GM21825 (cell line): ENCODE measurements around the gene ERC1.
"Not testable (repeated sequence)": the region's sequence is repeated elsewhere in the genome, so short reads cannot be mapped to it uniquely, and the experiment has no call there.

Experiments used
- ATAC-seq: cut with Tn5 transposase; IDR thresholded peaks from one replicate; pipeline ENCODE4 v1.9.1; 2021; ENCODE audit warnings: mild to moderate bottlenecking, moderate library complexity; ENCODE audit not compliant: unreplicated experiment

ERC1 gene

DNA sequence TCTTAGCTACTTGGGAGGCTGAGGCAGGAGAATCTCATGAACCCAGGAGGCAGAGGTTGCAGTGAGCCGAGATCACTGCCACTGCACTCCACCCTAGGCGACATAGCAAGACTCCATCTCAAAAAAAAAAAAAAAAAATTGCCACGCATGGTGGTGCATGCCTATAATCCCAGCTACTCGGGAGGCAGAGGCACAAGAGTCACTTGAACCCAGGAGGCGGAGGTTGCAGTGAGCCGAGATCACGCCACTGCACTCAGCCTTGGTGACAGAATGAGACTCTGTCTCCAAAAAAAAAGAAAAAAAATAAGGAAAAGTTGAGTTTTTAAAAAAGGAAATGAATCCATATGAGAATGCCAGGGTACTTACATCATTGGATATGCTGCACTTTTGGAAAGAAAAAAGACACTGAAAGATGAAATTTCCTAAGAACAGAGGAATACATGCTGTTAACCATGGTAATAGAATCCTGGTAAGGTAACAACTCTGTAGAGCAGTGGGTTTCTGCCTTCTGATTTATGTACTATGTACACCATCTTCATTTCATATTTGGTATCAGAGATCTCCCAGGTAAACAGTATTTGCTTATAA is 222.7 kb downstream of the ERC1 start:
- ATAC-seq, result no peak

DNA sequence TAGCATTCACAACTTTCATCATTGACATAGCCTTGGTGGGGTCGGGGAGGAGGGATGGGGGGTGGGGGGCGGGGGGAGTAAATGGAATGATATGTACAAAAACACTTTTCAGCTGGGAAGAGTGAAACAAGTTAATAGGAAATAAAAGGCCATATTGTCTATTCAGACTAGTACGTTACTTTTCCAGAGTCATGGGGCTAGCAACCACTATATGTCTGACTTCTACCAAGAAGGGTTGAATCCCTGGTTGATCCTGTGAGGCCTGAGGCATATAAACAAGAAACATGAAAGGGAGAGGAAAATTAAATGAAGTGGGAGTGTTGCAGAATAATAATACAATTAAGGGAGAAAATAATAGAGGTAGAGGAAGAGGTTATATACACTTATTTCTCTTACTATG is 225.5 kb downstream of the ERC1 start:
- ATAC-seq, result no peak

DNA sequence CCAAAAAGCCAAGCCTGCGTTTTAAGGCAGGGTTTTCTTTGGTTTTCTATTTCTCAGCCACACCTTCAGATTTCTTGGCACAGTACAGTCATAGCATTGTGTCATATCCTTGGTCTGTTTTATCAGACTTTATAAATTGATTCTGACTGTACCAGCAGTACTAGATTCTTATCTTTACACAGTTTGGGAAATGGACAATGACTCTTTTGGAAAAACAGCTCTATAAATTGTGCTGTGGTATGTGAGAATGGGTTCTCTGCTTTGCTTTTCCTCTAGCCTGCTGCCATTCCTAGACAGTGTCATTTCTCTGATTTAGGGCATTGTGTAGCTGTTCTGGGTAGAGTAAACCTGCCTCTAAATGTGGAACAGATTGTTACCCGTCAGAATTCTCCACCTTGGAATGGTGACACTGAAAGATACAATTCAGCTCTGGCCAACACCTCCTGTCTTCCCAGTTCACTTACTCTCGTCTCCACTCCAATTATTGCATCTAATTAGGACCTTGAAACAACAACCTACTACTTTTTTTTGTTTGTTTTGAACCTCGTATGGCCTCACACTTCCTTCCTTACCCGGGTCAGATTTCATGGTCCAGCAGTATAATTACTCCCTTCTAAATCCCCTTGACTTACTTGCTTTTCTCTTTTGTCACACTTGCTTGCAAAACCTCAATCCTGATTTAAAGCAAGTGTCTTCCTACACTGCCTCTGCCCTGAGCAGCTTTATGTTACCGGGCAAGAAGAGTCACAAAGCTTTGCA is 226.3 kb downstream of the ERC1 start:
- no peak for ATAC-seq

DNA sequence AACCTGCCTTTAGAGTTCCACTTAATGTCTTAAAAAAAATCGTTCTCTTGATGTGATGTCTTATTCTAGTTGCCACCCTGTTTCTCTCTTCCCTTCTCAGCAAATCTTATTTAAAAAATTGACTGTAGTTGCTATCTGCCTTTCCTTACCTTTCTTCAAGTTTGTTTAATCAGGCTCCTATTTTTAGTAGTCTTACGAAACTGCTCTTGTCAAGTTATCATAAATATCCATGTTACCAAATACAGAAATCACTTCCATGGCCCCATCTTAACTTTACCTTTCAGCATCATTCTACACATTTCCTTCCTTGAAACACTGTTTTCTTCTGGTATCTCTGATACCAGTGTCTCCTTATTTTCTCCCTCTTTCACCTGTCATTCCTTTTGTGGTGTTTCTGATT is 227.3 kb downstream of the ERC1 start:
- no peak for ATAC-seq

DNA sequence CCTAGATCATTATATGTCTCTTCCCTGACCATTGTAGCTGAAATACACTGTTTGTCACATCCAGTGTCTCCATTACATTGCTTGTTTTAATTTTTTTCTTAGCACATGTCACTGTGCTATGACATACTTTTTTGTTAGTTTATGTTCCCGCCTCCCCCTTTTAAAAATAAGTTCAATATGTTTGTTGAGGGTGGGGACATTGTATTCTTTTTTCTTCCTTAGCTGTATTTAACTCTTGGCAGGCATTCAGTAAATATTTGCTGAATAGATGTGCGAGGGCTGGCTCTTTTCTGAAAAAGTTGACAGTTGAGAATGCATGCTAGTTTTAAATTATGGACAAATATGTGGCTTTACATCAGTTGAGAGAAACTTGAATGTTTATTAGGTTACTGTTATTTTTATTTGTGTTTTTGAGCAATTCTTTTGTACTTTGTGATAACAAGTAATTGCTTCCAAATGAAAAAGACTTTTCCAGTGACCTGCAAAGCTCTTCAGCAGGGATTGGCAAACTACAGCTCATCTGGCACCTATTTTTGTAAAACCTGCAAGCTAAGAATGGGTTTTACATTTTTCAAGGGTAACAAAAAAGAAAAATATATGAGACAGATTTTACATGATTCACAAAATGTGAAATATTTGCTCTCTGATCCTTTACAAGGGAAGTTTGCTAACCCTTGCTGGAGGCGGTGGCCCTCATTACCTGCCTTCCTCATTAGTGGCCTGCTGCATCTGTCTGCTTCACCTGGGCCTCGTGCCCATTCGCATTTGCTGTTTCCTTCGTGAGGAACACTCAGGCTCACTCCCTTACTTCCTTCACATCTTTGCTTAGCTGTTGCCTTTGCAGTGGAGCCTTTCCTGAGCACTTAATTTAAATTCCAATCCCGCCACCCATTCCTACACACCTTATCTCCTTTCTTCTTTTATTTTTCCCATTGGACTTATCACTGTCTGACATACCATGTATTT is 229.4 kb downstream of the ERC1 start:
- no peak for ATAC-seq

DNA sequence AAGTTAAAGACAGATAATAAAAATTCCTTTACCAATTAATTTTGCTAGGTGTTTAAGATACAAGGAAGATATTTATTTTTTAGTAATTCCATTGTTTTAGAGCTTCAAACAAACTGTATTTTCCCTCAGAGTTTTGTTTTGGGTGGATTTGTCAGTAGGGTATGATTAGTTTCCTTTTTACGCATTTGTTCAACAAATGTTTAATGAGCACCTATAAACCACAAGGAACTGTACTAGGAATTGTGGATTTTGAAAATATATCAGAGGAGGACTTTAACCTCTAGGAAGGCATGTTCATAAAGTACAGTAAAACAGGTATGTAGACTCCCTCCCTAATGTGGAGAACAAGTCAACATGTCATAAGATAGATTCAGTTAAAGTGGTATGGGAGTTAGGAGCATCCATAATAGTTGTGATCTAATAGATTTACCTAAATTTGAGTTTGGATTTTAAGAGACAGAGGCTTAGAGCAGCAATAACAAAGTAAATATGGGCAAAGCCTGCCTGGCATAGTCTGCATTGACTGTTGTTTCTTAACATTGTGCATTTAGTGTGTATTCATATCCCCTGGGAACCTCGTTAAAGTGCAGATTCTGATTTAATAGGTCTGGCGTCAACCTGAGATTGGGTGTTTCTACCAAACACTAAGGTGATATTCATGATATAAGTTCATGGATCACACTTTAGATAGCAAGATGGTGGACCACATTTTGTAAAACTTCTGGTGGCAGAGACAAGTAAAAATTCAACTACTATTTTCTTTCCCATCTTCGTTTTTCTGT is 232.0 kb downstream of the ERC1 start:
- no peak for ATAC-seq

DNA sequence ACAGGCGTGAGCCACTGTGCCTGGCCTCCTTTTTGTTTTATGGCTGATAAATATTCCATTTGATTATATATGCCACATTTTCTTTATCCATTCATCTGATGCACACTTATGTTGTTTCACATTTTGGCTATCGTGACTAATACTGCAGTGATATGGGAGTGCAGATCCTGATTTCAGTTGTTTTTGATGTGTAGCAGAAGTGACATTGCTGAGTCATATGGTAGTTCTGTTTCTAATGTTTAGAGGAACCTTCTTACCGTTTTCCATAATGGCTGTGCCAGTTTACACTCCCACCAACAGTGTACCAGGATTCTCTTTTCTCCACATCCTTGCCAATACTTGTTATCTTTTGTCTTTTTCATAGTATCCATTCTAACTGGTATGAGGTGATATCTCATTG is 235.9 kb downstream of the ERC1 start:
- ATAC-seq, result no peak

DNA sequence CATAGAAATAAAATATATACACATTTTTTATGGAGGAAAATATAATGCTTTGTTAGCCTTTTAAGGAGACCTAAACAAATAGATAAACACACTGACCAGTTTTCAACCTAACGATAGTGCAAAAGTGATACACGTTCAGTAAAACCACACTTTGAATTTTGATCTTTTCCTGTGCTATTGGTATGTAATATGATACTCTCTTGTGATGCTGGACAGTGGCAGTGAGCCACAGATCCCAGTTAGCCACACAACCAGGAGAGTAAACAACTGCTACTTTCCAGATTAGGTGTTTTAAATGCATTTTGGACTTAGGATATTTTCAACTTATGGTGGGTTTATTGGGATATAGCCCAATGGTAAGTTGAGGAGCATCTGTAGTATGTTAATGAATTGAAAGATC is 243.1 kb downstream of the ERC1 start:
- no peak for ATAC-seq

DNA sequence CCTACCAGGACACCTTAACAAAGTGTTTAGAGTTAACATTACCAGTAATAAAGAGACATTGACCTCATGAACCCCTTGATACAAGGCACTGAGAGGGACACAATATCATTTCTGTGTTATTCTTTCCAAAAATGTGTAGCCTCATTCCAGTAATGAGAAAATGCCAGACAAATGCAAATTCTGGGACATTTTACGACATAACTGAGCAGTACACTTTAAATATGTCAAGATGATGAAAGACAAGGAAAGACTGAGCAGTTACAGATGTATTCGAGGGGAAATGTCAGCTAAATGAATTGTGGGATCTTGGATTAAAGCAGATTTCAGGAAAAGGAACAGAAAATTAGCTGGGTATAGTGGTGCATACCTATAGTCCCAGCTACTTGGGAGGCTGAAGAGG is 255.6 kb downstream of the ERC1 start:
- ATAC-seq, result no peak

DNA sequence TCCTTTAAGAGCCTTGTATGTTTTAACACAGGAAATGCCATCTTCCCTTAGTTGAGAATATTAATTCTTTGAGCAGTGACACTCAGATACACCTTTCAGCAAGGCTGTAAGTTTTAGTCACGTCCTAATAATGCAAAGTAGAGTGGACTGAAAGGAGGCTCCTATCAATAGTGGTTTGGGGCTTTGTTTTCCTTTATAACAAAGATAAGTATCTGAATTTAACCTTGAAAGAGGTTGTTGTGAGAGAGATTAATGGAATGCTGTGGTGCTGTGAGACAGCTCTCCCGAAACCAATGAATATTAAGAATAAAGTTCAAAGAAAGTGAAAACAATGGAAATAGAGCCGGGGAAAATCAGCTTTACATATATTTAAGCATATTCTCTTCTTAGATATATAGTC is 259.6 kb downstream of the ERC1 start:
- no peak for ATAC-seq

DNA sequence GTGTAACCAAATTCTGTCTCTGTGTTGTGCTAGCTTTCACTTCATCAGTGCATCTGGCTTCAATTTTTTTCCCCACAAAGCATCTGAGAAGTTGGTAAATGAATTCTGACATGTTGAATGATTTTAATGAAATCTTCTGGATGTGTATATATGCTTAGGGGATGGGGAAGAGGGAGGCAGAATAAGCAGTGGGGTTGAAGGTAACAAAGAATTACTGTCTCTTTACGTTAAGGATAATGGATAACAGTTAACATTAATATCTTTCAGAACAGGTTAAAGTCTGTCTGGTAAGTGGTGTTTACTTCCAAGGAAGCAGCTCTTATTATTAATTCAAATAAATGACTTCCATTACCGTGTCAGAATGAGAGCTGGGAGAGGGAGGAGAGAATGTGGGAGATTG is 261.7 kb downstream of the ERC1 start:
- ATAC-seq, result no peak

DNA sequence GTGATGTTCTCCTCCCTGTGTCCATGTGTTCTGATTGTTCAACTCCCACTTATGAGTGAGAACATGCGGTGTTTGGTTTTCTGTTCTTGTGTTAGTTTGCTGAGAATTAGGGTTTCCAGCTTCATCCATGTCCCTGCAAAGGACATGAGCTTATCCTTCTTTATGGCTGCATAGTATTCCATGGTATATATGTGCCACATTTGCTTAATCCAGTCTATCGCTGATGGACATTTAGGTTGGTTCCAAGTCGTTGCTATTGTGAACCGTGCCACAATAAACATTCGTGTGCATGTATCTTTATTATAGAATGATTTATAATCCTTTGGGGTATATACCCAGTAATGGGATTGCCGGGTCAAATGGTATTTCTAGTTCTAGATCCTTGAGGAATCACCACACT is 264.1 kb downstream of the ERC1 start:
- ATAC-seq, result not testable (repeated sequence)

DNA sequence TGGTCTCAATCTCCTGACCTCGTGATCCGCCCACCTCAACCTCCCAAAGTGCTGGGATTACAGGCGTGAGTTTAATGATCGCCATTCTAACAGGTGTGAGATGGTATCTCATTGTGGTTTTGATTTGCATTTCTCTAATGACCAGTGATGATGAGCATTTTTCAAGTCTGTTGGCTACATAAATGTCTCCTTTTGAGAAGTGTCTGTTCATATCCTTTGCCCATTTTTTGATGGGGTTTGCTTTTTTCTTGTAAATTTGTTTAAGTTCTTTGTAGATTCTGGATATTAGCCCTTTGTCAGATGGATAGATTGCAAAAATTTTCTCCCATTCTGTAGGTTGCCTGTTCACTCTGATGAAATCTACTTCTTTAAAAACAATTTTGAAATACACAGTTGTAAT is 264.8 kb downstream of the ERC1 start:
- not testable (repeated sequence) for ATAC-seq

DNA sequence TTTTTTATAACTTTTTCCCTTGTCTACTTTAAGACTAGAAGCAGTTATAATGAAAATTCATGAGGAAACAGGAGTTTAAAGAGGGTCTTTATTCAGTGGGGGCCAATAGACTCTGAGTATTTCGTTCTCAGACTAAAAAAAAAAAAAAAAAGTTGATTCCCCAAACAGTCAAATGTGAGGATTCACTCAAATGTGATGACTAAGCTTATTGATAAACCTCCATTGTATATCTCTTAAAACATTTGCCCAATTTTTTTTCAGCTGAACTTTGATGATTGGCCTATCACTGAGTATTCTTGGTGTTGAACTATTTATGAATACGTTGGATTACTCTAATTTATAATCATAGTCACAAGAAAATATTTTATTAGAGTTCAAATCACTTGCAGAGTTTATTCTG is 265.3 kb downstream of the ERC1 start:
- ATAC-seq, result no peak

DNA sequence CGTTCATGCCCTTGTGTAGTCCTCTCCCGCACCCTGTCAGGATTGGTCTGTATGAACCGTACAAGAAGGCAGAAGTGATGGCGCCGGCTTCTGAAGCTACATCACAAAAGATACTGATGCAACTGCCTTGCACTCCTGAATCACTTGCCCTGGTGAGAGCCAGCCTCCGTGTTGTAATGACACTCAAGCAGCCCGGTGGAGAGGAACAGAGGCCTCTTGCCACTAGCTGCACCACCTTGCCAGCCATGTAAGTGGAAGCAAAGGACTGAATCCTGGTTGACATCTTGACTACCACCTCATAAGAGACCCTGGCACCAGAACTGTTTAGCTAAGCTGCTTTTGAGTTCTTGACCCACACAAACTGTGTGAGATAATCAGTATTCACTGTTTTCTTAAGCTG is 266.0 kb downstream of the ERC1 start:
- no peak for ATAC-seq

DNA sequence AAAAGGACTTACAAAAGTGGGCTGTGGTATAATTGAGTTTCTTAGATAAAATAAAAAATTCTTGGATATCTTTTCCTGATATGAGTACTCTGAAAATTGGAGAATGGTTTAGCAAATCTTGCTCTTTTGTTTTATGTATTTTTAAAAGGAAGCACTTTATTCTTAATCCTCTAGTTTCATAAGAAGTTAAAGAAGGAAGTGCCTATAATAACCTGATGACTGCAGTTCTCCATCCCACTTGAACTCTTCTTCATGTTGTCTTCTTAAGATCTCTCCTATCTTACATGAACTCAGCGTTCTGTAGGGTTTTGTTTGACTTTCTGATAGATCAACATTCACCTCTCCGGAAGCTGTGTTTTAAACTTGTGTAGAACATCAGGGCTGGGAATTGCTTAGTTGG is 271.0 kb downstream of the ERC1 start:
- no peak for ATAC-seq

DNA sequence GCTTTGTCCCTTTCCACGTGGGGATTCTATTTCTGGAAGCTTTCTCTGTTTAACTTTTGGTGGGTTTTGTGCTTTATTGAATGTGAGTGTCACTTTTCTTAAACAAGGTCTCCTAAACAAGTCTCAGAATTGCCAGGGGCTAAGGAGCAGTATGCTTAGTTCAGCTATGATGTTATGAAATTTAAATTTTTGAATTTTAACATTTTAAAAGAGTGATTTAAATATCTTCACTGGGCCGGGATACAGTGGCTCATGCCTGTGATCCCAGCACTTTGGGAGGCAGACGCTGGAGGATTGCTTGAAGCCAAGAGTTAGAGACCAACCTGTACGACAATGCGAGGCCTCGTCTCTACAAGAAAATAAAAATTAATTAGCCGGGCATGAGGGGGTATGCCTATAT is 276.2 kb downstream of the ERC1 start:
- ATAC-seq, result no peak

DNA sequence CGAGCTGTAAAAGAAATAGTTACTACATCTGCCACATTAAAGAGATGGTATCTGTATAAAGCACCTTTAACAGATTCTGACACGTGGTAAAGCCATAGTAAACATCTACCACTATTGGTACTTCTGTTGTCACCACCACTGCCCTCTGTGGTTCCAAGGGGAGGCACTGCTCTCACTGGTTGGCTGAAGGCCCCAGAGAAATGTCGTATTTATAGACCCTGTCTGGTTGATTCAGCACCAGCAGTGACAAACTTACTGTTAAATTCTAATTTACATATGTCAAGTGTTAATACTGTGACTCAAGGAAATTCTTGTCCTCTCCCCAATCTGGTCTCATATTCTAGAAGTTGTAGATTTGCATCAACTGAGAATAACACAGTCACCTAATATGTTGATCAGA is 281.1 kb downstream of the ERC1 start:
- no peak for ATAC-seq

DNA sequence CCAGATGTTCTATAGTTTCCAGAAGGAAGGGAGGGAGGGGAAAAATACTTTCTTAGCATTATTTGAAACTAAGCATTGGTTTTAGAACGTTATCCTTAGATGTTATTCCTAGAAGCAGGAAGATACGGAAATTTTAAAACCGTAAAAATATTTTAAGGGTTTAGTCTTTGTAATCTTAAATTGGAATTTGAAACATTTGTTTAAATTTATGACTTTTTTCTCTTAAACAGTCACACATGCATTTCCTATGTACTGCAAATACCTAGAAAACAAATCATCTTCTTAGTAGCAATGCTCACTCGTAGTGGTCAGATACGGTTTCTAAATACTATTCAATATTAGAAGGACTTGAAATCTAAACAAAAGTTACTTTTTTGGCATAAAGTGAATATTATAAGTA is 282.0 kb downstream of the ERC1 start:
- no peak for ATAC-seq

DNA sequence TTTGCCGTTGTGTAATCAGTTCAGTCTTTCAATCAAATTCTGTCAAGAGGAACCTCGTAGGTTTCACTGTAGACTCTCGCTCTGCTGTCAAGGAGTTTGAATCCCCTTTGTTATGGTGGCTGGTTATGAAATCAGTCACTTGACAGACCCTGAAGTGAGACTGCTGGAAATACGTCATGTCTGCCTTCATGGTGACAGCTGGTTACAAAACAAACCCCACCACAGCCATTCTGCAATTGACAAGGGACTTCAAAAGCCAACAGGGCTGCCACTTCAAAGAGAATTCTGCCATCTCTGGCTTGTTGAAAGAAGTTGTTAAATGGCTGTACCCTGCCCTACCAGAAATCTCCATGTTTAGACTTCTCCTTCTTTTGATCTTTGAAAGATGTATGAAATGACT is 286.9 kb downstream of the ERC1 start:
- no peak for ATAC-seq

DNA sequence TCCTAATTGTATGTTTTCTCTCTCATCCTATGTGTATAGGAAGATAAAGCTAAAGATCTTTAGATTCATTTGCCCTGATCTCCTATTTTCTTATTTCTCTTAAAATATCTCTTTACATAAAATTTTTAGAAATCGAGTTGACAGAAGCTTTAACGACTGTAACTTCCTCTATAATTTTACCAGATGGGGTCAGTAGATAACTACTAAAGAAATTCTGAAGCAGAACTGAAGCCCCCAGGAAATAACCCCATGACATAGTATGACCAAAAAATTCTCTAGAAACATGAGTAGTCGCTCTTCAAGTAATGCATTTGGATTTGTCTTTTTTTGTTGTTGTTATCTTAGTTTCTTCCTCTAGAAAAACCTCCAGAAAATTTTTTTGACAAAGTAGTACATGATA is 288.0 kb downstream of the ERC1 start:
- no peak for ATAC-seq
